Activated naive CD4-positive, alpha-beta T cell treated with anti-CD3 and anti-CD28 coated beads for 36 hours (primary cell): ENCODE data around the gene FBXO42. TPM values are rescaled to one million over a fixed set of nuclear protein-coding genes. Genes with fewer than 3 reads are reported as not detected.

Experiments used
- CTCF ChIA-PET: fragments of 350-600 bp; sonication (Branson Sonifier 250); formaldehyde crosslinking; loops from one replicate; lab custom pipeline; 2021; ENCODE audit warnings: antibody characterized with exemption; lab: Charles Lee
- DNase-seq: peaks from one replicate; pipeline ENCODE4 v3.0.0-alpha.2; 2020
- H3K27ac Mint-ChIP-seq: one replicate; pipeline ENCODE4 v1.8.0; 2021; ENCODE audit warnings: mild to moderate bottlenecking, mixed read lengths
- H3K27me3 Mint-ChIP-seq: one replicate; pipeline ENCODE4 v1.8.0; 2021; ENCODE audit warnings: low read depth, mixed read lengths
- H3K36me3 Mint-ChIP-seq: one replicate; pipeline ENCODE4 v1.8.0; 2021; ENCODE audit warnings: low read depth, mixed read lengths
- H3K4me1 Mint-ChIP-seq: one replicate; pipeline ENCODE4 v1.8.0; 2021; ENCODE audit warnings: low read depth, mixed read lengths
- H3K4me3 Mint-ChIP-seq: one replicate; pipeline ENCODE4 v1.8.0; 2021; ENCODE audit warnings: mild to moderate bottlenecking, moderate library complexity, mixed read lengths
- H3K9me3 Mint-ChIP-seq: one replicate; pipeline ENCODE4 v1.8.0; 2021; ENCODE audit warnings: mixed read lengths
- intact Hi-C: fragments of 100-400 bp; cut with micrococcal nuclease; formaldehyde crosslinking; loops from one replicate; pipeline ENCODE4 v1.15.1; 2023
- total RNA-seq, 2 experiments: library from RNA; stranded (reverse); gene quantifications; one replicate each; pipeline ENCODE4 v1.2.3, GENCODE V29; 2021

FBXO42 gene
- total RNA-seq, 2 experiments from 2014 or later = 7.5 to 10.2 TPM

- Mint-ChIP-seq H3K36me3 (no peaks in the 10 kb centered on the region), H3K4me3 (no peak overlapping the region), H3K27ac (no peak overlapping the region), H3K4me1 (peaks cover 10% of the 10 kb centered on the region), H3K27me3 (no peaks in the 10 kb centered on the region), H3K9me3 (no peaks in the 10 kb centered on the region)
- CTCF ChIA-PET = interaction anchor here (0.6 to 3.5 kb wide), 2 partner anchors 33 to 42 kb away, joined by 3 to 22 read pairs; no protein-coding TSS in a partner anchor
- intact Hi-C loops = no loop called here
- DNase-seq = no peak
Measured at GRCh38 chr1:16202281-16203210, 149.7 kb downstream of the FBXO42 start.

- Mint-ChIP-seq H3K36me3 (peaks cover 1% of the 10 kb centered on the region), H3K9me3 (no peaks in the 10 kb centered on the region), H3K27me3 (no peaks in the 10 kb centered on the region), H3K4me1 (peaks cover 6% of the 10 kb centered on the region), H3K4me3 (no peak overlapping the region), H3K27ac (no peak overlapping the region)
- intact Hi-C loops = no loop called here
- no peak for DNase-seq
- CTCF ChIA-PET = interaction anchor here (1.0 to 1.8 kb wide), 3 partner anchors 13 to 126 kb away, joined by 3 to 9 read pairs (median 4); partner anchors contain the start of gene FAM131C
Measured at GRCh38 chr1:16199700-16200099, 152.6 kb downstream of the FBXO42 start.

- intact Hi-C loops = no loop called here
- CTCF ChIA-PET = interaction anchor here (1.4 to 1.8 kb wide), 2 partner anchors 118 to 125 kb away, joined by 3 to 9 read pairs; partner anchors contain the start of gene FAM131C
- no peaks in the 10 kb centered on the region for H3K27me3 Mint-ChIP-seq
- H3K9me3 Mint-ChIP-seq = no peaks in the 10 kb centered on the region
- H3K27ac Mint-ChIP-seq = no peak overlapping the region
- peaks cover 1% of the 10 kb centered on the region for H3K36me3 Mint-ChIP-seq
- no peak for DNase-seq
- no peak overlapping the region for H3K4me3 Mint-ChIP-seq
- peaks cover 6% of the 10 kb centered on the region for H3K4me1 Mint-ChIP-seq
Measured at GRCh38 chr1:16199157-16199501, 153.2 kb downstream of the FBXO42 start.

GRCh38 chr1:16198444-16199156 lies 153.7 kb downstream of the FBXO42 start:
- Mint-ChIP-seq H3K36me3 (peaks cover 1% of the 10 kb centered on the region), H3K4me1 (peaks cover 6% of the 10 kb centered on the region), H3K27ac (no peak overlapping the region), H3K4me3 (no peak overlapping the region), H3K9me3 (no peaks in the 10 kb centered on the region), H3K27me3 (no peaks in the 10 kb centered on the region)
- DNase-seq = no peak
- CTCF ChIA-PET = interaction anchor here (1.9 kb wide), 1 partner anchor 126 kb away, joined by 4 read pairs; the partner anchor contains the start of gene FAM131C
- intact Hi-C loops = no loop called here

- intact Hi-C loops = no loop called here
- H3K27me3 Mint-ChIP-seq = no peaks in the 10 kb centered on the region
- DNase-seq = no peak
- CTCF ChIA-PET = interaction anchor here (1.9 kb wide), 1 partner anchor 124 kb away, joined by 4 read pairs; the partner anchor contains the start of gene FAM131C
- H3K4me3 Mint-ChIP-seq = no peak overlapping the region
- H3K27ac Mint-ChIP-seq = no peak overlapping the region
- H3K4me1 Mint-ChIP-seq = peaks cover 6% of the 10 kb centered on the region
- peaks cover 1% of the 10 kb centered on the region for H3K36me3 Mint-ChIP-seq
- H3K9me3 Mint-ChIP-seq = no peaks in the 10 kb centered on the region
Measured at GRCh38 chr1:16196874-16197273, 155.4 kb downstream of the FBXO42 start.

Other genes starting within 250 kb of the FBXO42 start
- gene EPHA2, start 196.4 kb downstream of the FBXO42 start, total RNA-seq = under 1 TPM; 0.29 to 0.54 TPM
- 1 to 10 TPM; 5.3 to 5.9 TPM for gene ARHGEF19, start 139.8 kb downstream of the FBXO42 start, total RNA-seq
- gene CPLANE2, start 115.3 kb downstream of the FBXO42 start, total RNA-seq = 1 to 10 TPM; 2.7 to 4.0 TPM
- gene SZRD1, start 14.8 kb upstream of the FBXO42 start, total RNA-seq = 100 to 1,000 TPM; 169 to 179 TPM
- not detected for gene SPATA21, start 84.9 kb upstream of the FBXO42 start, total RNA-seq
- gene NECAP2, start 88.2 kb upstream of the FBXO42 start, total RNA-seq = 10 to 100 TPM; 53.3 to 53.4 TPM
- gene RNU1-1, start 161.8 kb upstream of the FBXO42 start, total RNA-seq = 1,000 to 10,000 TPM; 1,341 to 1,386 TPM